A172 (cell line): ENCODE data around the gene OR6C74. TPM values are rescaled to one million over a fixed set of nuclear protein-coding genes. Genes with fewer than 3 reads are reported as not detected.

ENCODE experiments used
- DNase-seq: peaks from one replicate; pipeline ENCODE4 v3.0.0-alpha.2; 2015; ENCODE audit warnings: low spot score
- total RNA-seq: library from RNA; depleted of rRNA; stranded (reverse); fragments of >200 nt; shearing (Covaris generic); gene quantifications from 2 replicates; pipeline ENCODE4 v1.2.3, GENCODE V29; 2014; rRNA removed

The OR6C74 gene
- total RNA-seq: not detected in 2 replicates

GRCh38 chr12:55244309-55244708 lies at the start of gene OR6C74:
OR6C74 (plus strand) TSS chr12:55244609; CDS start chr12:55247288, 2,679 bp downstream.
- no peak for DNase-seq

- DNase-seq: no peak
Measured at GRCh38 chr12:55220725-55221124, 23.7 kb upstream of the OR6C74 start, which contains the start of gene OR10A7. OR10A7 (plus strand) TSS chr12:55221025; CDS start chr12:55221025, 0 bp downstream.

DNA sequence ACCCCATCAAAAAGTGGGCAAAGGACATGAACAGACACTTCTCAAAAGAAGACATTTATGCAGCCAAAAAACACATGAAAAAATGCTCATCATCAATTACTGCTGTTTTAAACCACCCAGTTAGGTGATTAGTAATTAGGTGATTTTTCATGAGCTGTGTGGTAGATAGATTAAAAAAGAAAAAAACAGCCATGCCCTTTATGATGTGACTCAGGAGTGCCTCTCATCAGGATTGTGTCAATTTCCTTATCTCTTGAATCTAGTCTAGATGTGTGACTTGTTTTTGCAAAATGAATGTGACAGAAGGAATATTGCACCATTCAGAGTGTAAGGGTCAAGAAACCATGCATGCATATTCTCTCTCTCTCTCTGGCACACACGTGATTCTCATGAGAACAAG lies 17.9 kb upstream of the OR6C74 start:
- no peak for DNase-seq

GRCh38 chr12:55227643-55228042 lies 16.8 kb upstream of the OR6C74 start:
- DNase-seq: no peak

DNA sequence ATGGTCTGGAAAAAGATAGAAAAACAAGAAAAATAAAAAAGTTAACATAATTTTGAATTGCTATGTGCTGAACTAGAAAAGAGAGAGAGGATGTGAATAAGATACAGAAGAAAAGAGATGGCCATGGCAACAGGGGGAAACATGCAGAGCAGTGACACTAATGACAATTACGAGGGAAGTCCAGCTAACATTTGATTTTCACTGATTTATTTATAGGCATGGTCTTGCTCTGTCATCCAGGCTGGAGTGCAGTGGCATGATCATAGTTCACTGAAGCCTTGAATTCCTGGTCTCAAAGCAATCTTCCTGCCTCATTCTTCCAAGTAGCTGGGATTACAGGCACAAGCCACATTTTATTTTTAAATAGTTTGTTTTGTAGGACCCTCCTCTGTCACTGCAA lies 1.8 kb downstream of the OR6C74 start:
- DNase-seq: no peak

DNA sequence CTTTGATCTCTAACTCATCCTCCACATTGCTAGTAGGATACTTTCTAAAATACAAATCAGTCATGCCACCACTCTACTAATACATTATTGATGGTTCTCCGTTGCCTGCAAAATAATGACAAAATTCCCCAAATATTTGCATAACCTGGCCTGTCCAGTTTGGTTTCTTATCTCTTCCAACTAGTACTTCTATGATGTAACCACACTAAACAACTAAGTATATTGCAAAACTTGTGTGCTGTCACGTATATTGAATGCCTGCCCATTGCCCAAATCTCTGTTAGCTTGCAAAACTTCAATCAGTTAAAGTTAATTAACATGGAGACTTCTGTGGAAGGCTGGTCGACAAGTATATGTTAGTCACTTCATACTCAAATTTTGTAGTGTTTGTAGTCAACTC lies 6.5 kb downstream of the OR6C74 start:
- DNase-seq: no peak

- DNase-seq: no peak
Measured at GRCh38 chr12:55253281-55253680, 8.9 kb downstream of the OR6C74 start.

DNA sequence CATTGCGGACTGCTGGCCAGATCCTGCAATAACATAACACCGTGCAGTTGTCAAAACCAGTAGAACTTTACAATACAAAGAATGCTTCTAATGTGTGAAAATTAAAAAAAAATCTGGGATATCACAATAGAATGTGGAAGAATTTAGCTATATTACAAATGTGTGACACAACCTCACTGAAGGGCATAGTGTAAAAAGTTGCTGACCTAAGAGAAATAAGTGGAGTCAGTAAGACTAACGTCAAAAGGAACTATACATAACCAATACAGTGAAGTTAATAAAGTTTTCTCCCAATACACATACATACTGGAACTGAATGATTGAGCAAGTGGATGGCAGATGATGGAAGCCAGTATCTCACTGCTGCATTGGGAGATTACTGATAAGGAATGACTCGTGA lies 12.4 kb downstream of the OR6C74 start:
- DNase-seq: no peak

- DNase-seq: no peak
Measured at GRCh38 chr12:55258303-55258702, 13.9 kb downstream of the OR6C74 start.

DNA sequence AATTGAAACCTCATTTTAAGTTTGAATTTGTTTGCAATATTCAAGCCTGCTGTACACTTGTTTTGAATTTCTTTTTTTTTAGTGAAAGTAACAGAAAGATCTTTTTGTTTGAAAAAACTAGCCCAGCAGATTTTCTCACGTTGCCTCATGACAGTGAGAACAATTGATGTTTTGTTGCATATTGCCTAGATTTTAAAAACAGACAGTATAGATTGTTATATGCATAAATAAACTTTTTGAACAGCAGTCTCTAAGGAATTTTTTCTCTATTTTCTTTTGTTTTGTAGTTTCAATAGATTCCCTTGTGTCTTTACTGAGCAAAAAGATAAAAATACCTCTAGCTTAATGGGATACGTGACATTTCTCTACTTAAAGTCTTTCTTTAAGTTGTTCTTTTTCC lies 36.6 kb downstream of the OR6C74 start:
- no peak for DNase-seq

DNA sequence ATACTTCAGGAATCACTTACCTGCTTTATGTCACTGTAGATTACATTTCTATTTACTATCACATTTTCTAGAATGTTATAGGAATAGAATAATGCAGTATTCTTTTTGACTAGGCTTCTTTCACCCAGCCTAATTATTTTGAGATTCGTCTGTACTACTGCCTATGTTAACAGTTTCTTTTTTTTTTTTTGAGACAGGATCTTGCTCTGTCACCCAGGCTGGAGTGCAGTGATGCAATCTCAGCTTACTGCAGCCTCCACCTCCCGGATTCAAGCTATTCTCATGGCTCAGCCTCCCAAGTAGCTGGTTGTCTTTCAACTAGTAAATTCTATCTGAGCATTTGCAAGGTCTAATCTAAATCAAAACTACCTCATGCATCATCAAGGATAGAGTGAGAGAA lies 45.6 kb downstream of the OR6C74 start:
- no peak for DNase-seq

Other genes starting within 250 kb of the OR6C74 start
- not detected in 2 replicates for gene NEUROD4, start 224.6 kb upstream of the OR6C74 start, total RNA-seq
- not detected in 2 replicates for gene OR9K2, start 118.2 kb upstream of the OR6C74 start, total RNA-seq
- not detected in 2 replicates for gene OR10A7, start 23.6 kb upstream of the OR6C74 start, total RNA-seq
- not detected in 2 replicates for gene OR6C6, start 52.0 kb downstream of the OR6C74 start, total RNA-seq
- gene OR6C1, start 69.7 kb downstream of the OR6C74 start, total RNA-seq: not detected in 2 replicates
- gene OR6C3, start 86.1 kb downstream of the OR6C74 start, total RNA-seq: not detected in 2 replicates
- gene OR6C75, start 118.4 kb downstream of the OR6C74 start, total RNA-seq: not detected in 2 replicates
- not detected in 2 replicates for gene OR6C65, start 155.9 kb downstream of the OR6C74 start, total RNA-seq
- gene OR6C76, start 181.6 kb downstream of the OR6C74 start, total RNA-seq: not detected in 2 replicates
- gene OR6C2, start 199.5 kb downstream of the OR6C74 start, total RNA-seq: not detected in 2 replicates
- not detected in 2 replicates for gene OR6C70, start 225.5 kb downstream of the OR6C74 start, total RNA-seq
- gene OR6C68, start 247.8 kb downstream of the OR6C74 start, total RNA-seq: not detected in 2 replicates